ENCODE measurements around the gene CDH16. TPM values are rescaled to one million over a fixed set of nuclear protein-coding genes. Genes with fewer than 3 reads are reported as not detected.

CDH16 gene
- total and polyA plus RNA-seq, 2 of the 13 experiments (the other 11 are each of a cell fraction or from before 2014, with no cell fraction given) = 2.7 to 3.9 TPM

- TF ChIP-seq MTA3 (CRISPR knock-in tag; IDR thresholded peaks at IDR 0.05) (no peak), GPBP1L1 (CRISPR knock-in tag; IDR thresholded peaks at IDR 0.05) (no peak), MED8 (CRISPR knock-in tag; IDR thresholded peaks at IDR 0.05; ENCODE audit: insufficient replicate concordance) (no peak), IKZF4 (CRISPR knock-in tag; IDR thresholded peaks at IDR 0.05; ENCODE audit: borderline replicate concordance, low read depth, not compliant biosample characterization) (peak; percentile 84), ZNF232 (CRISPR knock-in tag; IDR thresholded peaks at IDR 0.05; ENCODE audit: borderline replicate concordance) (peak; percentile 29), ZC3H4 (CRISPR knock-in tag; IDR thresholded peaks at IDR 0.05; ENCODE audit: borderline replicate concordance) (0 out of 2 replicates have a peak, but pooled peaks have one; percentile 40), FOXC1 (CRISPR knock-in tag; IDR thresholded peaks at IDR 0.05; ENCODE audit: borderline replicate concordance) (peak; percentile 82), ZNF816 (CRISPR knock-in tag; IDR thresholded peaks at IDR 0.05; ENCODE audit: borderline replicate concordance) (0 out of 2 replicates have a peak, but pooled peaks have one; percentile 58), SRY (CRISPR knock-in tag; IDR thresholded peaks at IDR 0.05) (no peak; the same call in 1 of the 2 replicates), CERS6 (CRISPR knock-in tag; IDR thresholded peaks at IDR 0.05) (0 out of 2 replicates have a peak, but pooled peaks have one; percentile 10), ZNF333 (CRISPR knock-in tag; IDR thresholded peaks at IDR 0.05; ENCODE audit: borderline replicate concordance) (peak; percentile 71; the same call in 1 of the 2 replicates), ZNF572 (CRISPR knock-in tag; IDR thresholded peaks at IDR 0.05) (no peak), ZNF33B (CRISPR knock-in tag; IDR thresholded peaks at IDR 0.05) (peak; percentile 96), PTBP1 (IDR thresholded peaks at IDR 0.05; ENCODE audit: low read depth, low read length, poor library complexity, severe bottlenecking) (no peak), GATAD2A (CRISPR knock-in tag; IDR thresholded peaks at IDR 0.05) (peak; percentile 84), PRDM10 (CRISPR knock-in tag; IDR thresholded peaks at IDR 0.05; ENCODE audit: low read depth) (no peak), ZNF235 (CRISPR knock-in tag; IDR thresholded peaks at IDR 0.05; ENCODE audit: borderline replicate concordance) (no peak), ZNF460 (CRISPR knock-in tag; IDR thresholded peaks at IDR 0.05; ENCODE audit: borderline replicate concordance) (no peak), KDM5A (IDR thresholded peaks at IDR 0.05; ENCODE audit: borderline replicate concordance, low read length) (no peak), RFX1 (IDR thresholded peaks at IDR 0.05) (no peak), ZBTB26 (CRISPR knock-in tag; IDR thresholded peaks at IDR 0.05; ENCODE audit: borderline replicate concordance) (peak; percentile 51; the same call in 1 of the 2 replicates), ZNF557 (CRISPR knock-in tag; IDR thresholded peaks at IDR 0.05) (0 out of 2 replicates have a peak, but pooled peaks have one; percentile 86), ELF3 (CRISPR knock-in tag; IDR thresholded peaks at IDR 0.05) (peak; percentile 13; the same call in 1 of the 2 replicates)
Measured at GRCh38 chr16:66935314-66936011, 16.8 kb upstream of the CDH16 start, which contains the start of gene CES2 (continued).

Data from HepG2 (cell line).